Tracheal epithelial cell (primary cell): ENCODE results near the gene HCCS. TPM values are rescaled to one million over a fixed set of nuclear protein-coding genes. Genes with fewer than 3 reads are reported as not detected.

ENCODE experiments used
- total RNA-seq: library from RNA; depleted of rRNA; stranded (reverse); fragments of >200 nt; gene quantifications from 2 replicates; pipeline ENCODE4 v1.2.1, GENCODE V29; 2014

HCCS gene
- 18.3 and 20.0 TPM in 2 replicates for total RNA-seq

DNA sequence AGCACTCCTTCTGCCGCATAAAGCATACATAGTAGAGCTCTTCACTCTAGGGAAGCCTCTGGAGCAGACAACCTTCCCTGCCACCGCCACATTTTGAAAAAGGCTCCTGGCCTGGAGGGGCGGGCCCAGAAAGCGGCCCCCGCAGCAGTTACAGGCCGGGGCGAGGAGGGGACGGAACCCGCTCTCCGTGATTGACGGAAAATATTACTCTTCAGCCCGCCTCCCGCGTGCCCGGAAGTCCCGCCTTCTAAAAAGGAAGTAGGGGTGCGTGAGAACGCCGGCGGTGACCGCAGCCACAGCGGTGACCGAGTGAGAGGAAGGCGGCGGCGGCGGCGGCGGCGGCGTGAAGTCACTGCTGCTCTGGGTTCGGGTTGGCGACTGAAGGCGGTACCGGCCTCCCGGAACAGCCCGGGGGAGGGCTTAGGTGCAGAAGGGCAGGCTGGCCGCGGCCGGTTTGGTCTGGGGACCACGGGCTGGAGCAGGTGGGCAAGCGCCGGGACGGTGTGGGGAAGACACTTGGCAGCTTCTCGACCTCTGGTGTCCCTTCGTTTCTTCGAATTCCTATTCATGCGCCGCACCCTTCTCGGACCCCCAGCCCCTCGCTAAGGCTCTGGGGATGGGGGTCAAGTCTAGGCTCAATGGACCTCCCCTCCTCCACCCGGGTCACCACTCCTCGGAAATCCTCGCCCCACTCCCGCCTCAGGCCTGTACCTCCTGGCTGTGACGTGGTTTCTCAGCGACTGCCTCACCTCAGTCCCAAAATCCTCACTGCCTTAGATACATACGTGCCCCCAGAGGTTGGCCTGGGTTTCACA is at the start of gene HCCS:
Gene HCCS, plus strand, starts transcription at position 296 of the 815 bp plus-strand sequence. CDS start 729 bp downstream, outside the sequence.

Other genes starting within 250 kb of the HCCS start
- gene AMELX, start 182.1 kb downstream of the HCCS start, total RNA-seq: not detected in 2 replicates